A673 (cell line): ENCODE measurements around the gene MRPL48. TPM values are rescaled to one million over a fixed set of nuclear protein-coding genes. Genes with fewer than 3 reads are reported as not detected.
"Not testable (repeated sequence)": the region's sequence is repeated elsewhere in the genome, so short reads cannot be mapped to it uniquely, and the experiment has no call there.

Experiments used
- BruUV-seq: library from RNA; stranded (reverse); fragments of 400-500 nt; replicated peaks from 2 replicates; lab custom pipeline; 2021; lab: Mats Ljungman, UMichigan
- CTCF ChIA-PET: fragments of 300-600 bp; sonication (Branson Sonifier 250); formaldehyde crosslinking; loops from one replicate; lab custom pipeline; 2022; ENCODE audit warnings: antibody characterized with exemption; lab: Charles Lee
- POLR2A ChIA-PET: fragments of 300-600 bp; sonication (Branson Sonifier 250); formaldehyde crosslinking; loops from one replicate; lab custom pipeline; 2022; ENCODE audit warnings: antibody characterized with exemption; ENCODE audit not compliant: low non-redundant PET; lab: Charles Lee
- DNase-seq: peaks from one replicate; pipeline ENCODE4 v3.0.0-alpha.2; 2015; ENCODE audit warnings: low spot score
- H3K27ac ChIP-seq: fragments of 200-600 bp; sonication (generic); 2 replicates; pipeline ENCODE4 v1.5.1; 2016; ENCODE audit warnings: mixed run types, low read depth, mild to moderate bottlenecking, mixed read lengths, antibody characterized with exemption, low read length; ENCODE audit not compliant: poor library complexity, severe bottlenecking
- H3K27me3 ChIP-seq: fragments of 200-600 bp; sonication (generic); replicated peaks from 2 replicates; pipeline ENCODE4 v1.6.1; 2017; ENCODE audit warnings: mixed run types, low read depth, mild to moderate bottlenecking, mixed read lengths, antibody characterized with exemption, low read length; ENCODE audit not compliant: insufficient read depth, poor library complexity
- H3K36me3 ChIP-seq: fragments of 200-600 bp; sonication (generic); 2 replicates; pipeline ENCODE4 v1.6.1; 2016; ENCODE audit warnings: mixed run types, mild to moderate bottlenecking, mixed read lengths, antibody characterized with exemption, low read length; ENCODE audit not compliant: insufficient read depth, poor library complexity, severe bottlenecking
- H3K4me1 ChIP-seq: fragments of 200-600 bp; sonication (generic); 2 replicates; pipeline ENCODE4 v1.6.1; 2017; ENCODE audit warnings: mixed run types, mild to moderate bottlenecking, mixed read lengths, antibody characterized with exemption, low read length; ENCODE audit not compliant: insufficient read depth, poor library complexity, severe bottlenecking
- H3K4me3 ChIP-seq: fragments of 200-600 bp; sonication (generic); 2 replicates; pipeline ENCODE4 v1.5.1; 2016; ENCODE audit warnings: low read depth, mixed run types, mild to moderate bottlenecking, mixed read lengths, low read length; ENCODE audit not compliant: poor library complexity, severe bottlenecking
- H3K9me3 ChIP-seq: fragments of 200-600 bp; sonication (generic); 2 replicates; pipeline ENCODE4 v1.6.1; 2016; ENCODE audit warnings: mixed run types, low read depth, mild to moderate bottlenecking, mixed read lengths, antibody characterized with exemption, low read length; ENCODE audit not compliant: poor library complexity, severe bottlenecking
- CTCF ChIP-seq: fragments of 300-800, 200-600 bp; sonication (generic); conservative IDR thresholded peaks from 2 replicates; pipeline ENCODE4 v1.5.1; 2017; ENCODE audit warnings: low read depth, mild to moderate bottlenecking, antibody characterized with exemption, low read length, moderate library complexity, mixed read lengths
- EZH2 ChIP-seq: fragments of 200-600 bp; sonication (generic); IDR thresholded peaks from 2 replicates; pipeline ENCODE4 v1.6.1; 2017; ENCODE audit warnings: borderline replicate concordance, low read depth, mild to moderate bottlenecking, mixed read lengths, antibody characterized with exemption, low read length; ENCODE audit not compliant: poor library complexity, severe bottlenecking
- intact Hi-C: fragments of 100-400 bp; cut with micrococcal nuclease; formaldehyde crosslinking; loops from one replicate; pipeline ENCODE4 v1.10.0; 2022; ENCODE audit not compliant: unreplicated experiment
- total RNA-seq: library from RNA; stranded (reverse); gene quantifications from 2 replicates; pipeline ENCODE4 v1.2.3, GENCODE V29; 2021

MRPL48 gene
- total RNA-seq, 1 experiment from 2014 or later = 92.6 TPM

- Histone ChIP-seq H3K27me3 (no peaks in the 10 kb centered on the region), H3K4me3 (no peak overlapping the region), H3K4me1 (no peaks in the 10 kb centered on the region), H3K9me3 (no peaks in the 10 kb centered on the region), H3K27ac (no peak overlapping the region), H3K36me3 (no peaks in the 10 kb centered on the region)
- ChIA-PET POLR2A (no interaction called here), CTCF (no interaction called here)
- no TSS peak for BruUV-seq
- TF ChIP-seq EZH2 (no peak), CTCF (no peak)
- no peak for DNase-seq
- intact Hi-C loops = no loop called here
Measured at GRCh38 chr11:73750228-73750627, 37.4 kb upstream of the MRPL48 start.

GRCh38 chr11:73750862-73751261 lies 36.8 kb upstream of the MRPL48 start:
- H3K27ac ChIP-seq, CTCF ChIA-PET, intact Hi-C loops, H3K4me3 ChIP-seq, POLR2A ChIA-PET, DNase-seq, H3K36me3 ChIP-seq, H3K27me3 ChIP-seq, H3K4me1 ChIP-seq, H3K9me3 ChIP-seq, BruUV-seq: not testable (repeated sequence)

- CTCF ChIA-PET = no interaction called here
- no TSS peak for BruUV-seq
Measured at GRCh38 chr11:73752216-73752867, 35.3 kb upstream of the MRPL48 start.

More at GRCh38 chr11:73752216-73752867, 35.3 kb upstream of the MRPL48 start:
- Histone ChIP-seq H3K27me3 (no peaks in the 10 kb centered on the region), H3K36me3 (no peaks in the 10 kb centered on the region), H3K4me1 (no peaks in the 10 kb centered on the region), H3K4me3 (no peak overlapping the region), H3K27ac (no peak overlapping the region), H3K9me3 (no peaks in the 10 kb centered on the region)
- POLR2A ChIA-PET = no interaction called here
- no peak for DNase-seq
- intact Hi-C loops = no loop called here
- TF ChIP-seq CTCF (no peak), EZH2 (no peak)
